Measurements from ENCODE around the gene LAT.
A peak's percentile ranks its signal among the peaks of the same experiment; 100 is the strongest.

- TF ChIP-seq CTCF (IDR thresholded peaks at IDR 0.05) (peak in 1 of 6 experiments; percentile 8), POLR2A (IDR thresholded peaks at IDR 0.05) (no peak)
Observed at GRCh38 chr16:28981517-28981916, 3.3 kb upstream of the LAT start.
